Endothelial cell (in vitro differentiated cells): ENCODE measurements around the gene ABCA3. TPM values are rescaled to one million over a fixed set of nuclear protein-coding genes. Genes with fewer than 3 reads are reported as not detected.

Experiments
- DNase-seq: peaks from one replicate; pipeline ENCODE4 v3.0.0; 2021; ENCODE audit warnings: low spot score
- H3K27ac Mint-ChIP-seq: one replicate; pipeline ENCODE4 v1.8.0; 2021; ENCODE audit warnings: mixed read lengths, inconsistent platforms; ENCODE audit not compliant: unreplicated experiment
- H3K27me3 Mint-ChIP-seq: one replicate; pipeline ENCODE4 v1.8.0; 2021; ENCODE audit warnings: mild to moderate bottlenecking, moderate library complexity, mixed read lengths, inconsistent platforms; ENCODE audit not compliant: unreplicated experiment
- H3K36me3 Mint-ChIP-seq: one replicate; pipeline ENCODE4 v1.8.0; 2021; ENCODE audit warnings: mild to moderate bottlenecking, low read depth, mixed read lengths, inconsistent platforms; ENCODE audit not compliant: unreplicated experiment
- H3K4me1 Mint-ChIP-seq: one replicate; pipeline ENCODE4 v1.8.0; 2021; ENCODE audit warnings: mild to moderate bottlenecking, mixed read lengths, inconsistent platforms; ENCODE audit not compliant: unreplicated experiment
- H3K4me3 Mint-ChIP-seq: one replicate; pipeline ENCODE4 v1.8.0; 2021; ENCODE audit warnings: mild to moderate bottlenecking, mixed read lengths, inconsistent platforms; ENCODE audit not compliant: unreplicated experiment
- H3K9me3 Mint-ChIP-seq: one replicate; pipeline ENCODE4 v1.8.0; 2021; ENCODE audit warnings: mixed read lengths, inconsistent platforms; ENCODE audit not compliant: unreplicated experiment
- CTCF ChIP-seq: fragments of 200-600 bp; sonication (generic); IDR thresholded peaks from one replicate; pipeline ENCODE4 v1.5.0; 2021; ENCODE audit warnings: antibody characterized with exemption; ENCODE audit not compliant: unreplicated experiment
- total RNA-seq: library from RNA; stranded (reverse); fragmentation: NEBNext Ultra II Directional; extraction: Animal tissue kit (Norgen Biotek cat#: 25700); gene quantifications from one replicate; pipeline ENCODE4 v1.2.1, GENCODE V29; 2021; ENCODE audit not compliant: unreplicated experiment

Gene ABCA3
- total RNA-seq, 1 donor from 2014 or later = 10.4 TPM

GRCh38 chr16:2364638-2365210 is 24.2 kb upstream of the ABCA3 start:
- no peak for DNase-seq
- Mint-ChIP-seq H3K4me3 (no peak overlapping the region), H3K36me3 (no peaks in the 10 kb centered on the region), H3K27me3 (peaks cover 2% of the 10 kb centered on the region), H3K9me3 (no peaks in the 10 kb centered on the region), H3K4me1 (no peaks in the 10 kb centered on the region), H3K27ac (no peak overlapping the region)
- TF ChIP-seq CTCF = no peak

- Mint-ChIP-seq H3K9me3 (no peaks in the 10 kb centered on the region), H3K27me3 (peaks cover 3% of the 10 kb centered on the region), H3K4me1 (peaks cover 3% of the 10 kb centered on the region), H3K36me3 (no peaks in the 10 kb centered on the region), H3K4me3 (no peak overlapping the region), H3K27ac (no peak overlapping the region)
- DNase-seq = no peak
- no peak for TF ChIP-seq CTCF
Observed at GRCh38 chr16:2362218-2362617, 21.7 kb upstream of the ABCA3 start.

- no peak for DNase-seq
- Mint-ChIP-seq H3K4me3 (no peak overlapping the region), H3K4me1 (peaks cover 3% of the 10 kb centered on the region), H3K36me3 (no peaks in the 10 kb centered on the region), H3K27me3 (peaks cover 3% of the 10 kb centered on the region), H3K9me3 (no peaks in the 10 kb centered on the region), H3K27ac (no peak overlapping the region)
- TF ChIP-seq CTCF = no peak
Observed at GRCh38 chr16:2361129-2361528, 20.6 kb upstream of the ABCA3 start.

GRCh38 chr16:2359919-2360318 is 19.4 kb upstream of the ABCA3 start:
- Mint-ChIP-seq H3K9me3 (no peaks in the 10 kb centered on the region), H3K4me1 (peaks cover 3% of the 10 kb centered on the region), H3K36me3 (no peaks in the 10 kb centered on the region), H3K27ac (no peak overlapping the region), H3K27me3 (peaks cover 3% of the 10 kb centered on the region), H3K4me3 (no peak overlapping the region)
- TF ChIP-seq CTCF = no peak
- DNase-seq = no peak

- Mint-ChIP-seq H3K27me3 (peaks cover 1% of the 10 kb centered on the region), H3K4me1 (peaks cover 3% of the 10 kb centered on the region), H3K36me3 (no peaks in the 10 kb centered on the region), H3K9me3 (no peaks in the 10 kb centered on the region), H3K27ac (no peak overlapping the region), H3K4me3 (no peak overlapping the region)
- DNase-seq = no peak
- no peak for TF ChIP-seq CTCF
Observed at GRCh38 chr16:2358811-2359210, 18.3 kb upstream of the ABCA3 start.
